Measurements from ENCODE around the gene NEURL1B.

Gene NEURL1B

DNA sequence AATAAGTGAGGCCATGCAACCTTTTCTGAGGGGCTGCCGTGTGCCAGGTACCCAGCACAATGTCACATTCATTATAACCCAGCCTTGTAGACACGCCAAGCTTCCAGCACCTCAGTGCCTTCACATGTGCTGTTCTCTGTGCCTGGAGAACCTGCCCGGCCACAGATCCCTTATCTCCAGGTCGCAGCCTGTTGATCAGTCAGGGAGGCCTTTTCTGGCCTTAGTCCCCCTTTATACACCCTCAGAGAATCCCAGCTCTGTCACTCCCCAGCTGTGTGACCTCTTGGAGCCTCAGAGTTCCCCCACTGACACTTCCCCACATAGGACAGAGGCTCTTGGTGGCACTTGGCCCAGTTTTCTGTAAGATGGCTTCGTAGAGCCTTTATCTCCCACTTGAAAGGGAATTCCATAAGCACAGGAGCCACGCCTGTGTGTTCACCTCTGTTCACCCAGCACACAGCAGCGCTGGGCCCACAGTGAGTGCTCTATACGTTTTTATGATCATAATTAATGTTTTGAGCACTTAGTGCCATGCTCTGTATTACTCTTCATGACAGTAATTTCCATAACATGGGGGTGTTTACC, 38.7 kb downstream of the NEURL1B start:
- ATAC-seq (replicated peaks), result no peak
- peaks cover 0 to 5% of the 10 kb centered on the region in 2 donors for H3K36me3 Mint-ChIP-seq
- H3K27ac Mint-ChIP-seq, result no peak overlapping the region
- no peak for DNase-seq
- peaks cover 5 to 8% of the 10 kb centered on the region in 2 donors for H3K9me3 Mint-ChIP-seq
- no peak overlapping the region for H3K4me3 Mint-ChIP-seq
- peaks cover 7 to 21% of the 10 kb centered on the region in 2 donors for H3K4me1 Mint-ChIP-seq
- H3K27me3 Mint-ChIP-seq, result peaks cover 6% of the 10 kb centered on the region in 2 donors

DNA sequence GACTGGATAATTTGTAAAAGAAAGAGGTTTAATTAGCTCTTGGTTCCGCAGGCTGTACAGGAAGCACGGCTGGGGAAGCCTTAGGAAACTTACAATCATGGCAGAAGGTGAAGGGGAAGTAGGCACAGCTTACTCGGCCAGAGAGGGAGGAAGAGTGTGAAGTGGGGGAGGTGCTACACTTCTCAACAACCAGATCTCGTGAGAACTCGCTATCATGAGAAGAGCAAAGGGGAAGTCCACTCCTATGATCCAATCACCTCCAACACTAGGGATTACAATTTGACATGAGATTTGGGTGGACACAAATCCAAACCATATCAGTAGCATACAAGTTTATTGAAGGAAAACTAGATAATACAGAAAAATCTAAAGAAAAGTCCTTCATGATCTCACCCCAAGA, 39.9 kb downstream of the NEURL1B start:
- H3K4me3 Mint-ChIP-seq, result no peak overlapping the region
- H3K4me1 Mint-ChIP-seq, result peaks cover 7 to 21% of the 10 kb centered on the region in 2 donors
- peaks cover 6% of the 10 kb centered on the region in 2 donors for H3K27me3 Mint-ChIP-seq
- ATAC-seq (replicated peaks) (peak; percentile 38 to 54), DNase-seq (no peak)
- peaks cover 5 to 8% of the 10 kb centered on the region in 2 donors for H3K9me3 Mint-ChIP-seq
- H3K27ac Mint-ChIP-seq, result no peak overlapping the region
- H3K36me3 Mint-ChIP-seq, result peaks cover 0 to 5% of the 10 kb centered on the region in 2 donors

DNA sequence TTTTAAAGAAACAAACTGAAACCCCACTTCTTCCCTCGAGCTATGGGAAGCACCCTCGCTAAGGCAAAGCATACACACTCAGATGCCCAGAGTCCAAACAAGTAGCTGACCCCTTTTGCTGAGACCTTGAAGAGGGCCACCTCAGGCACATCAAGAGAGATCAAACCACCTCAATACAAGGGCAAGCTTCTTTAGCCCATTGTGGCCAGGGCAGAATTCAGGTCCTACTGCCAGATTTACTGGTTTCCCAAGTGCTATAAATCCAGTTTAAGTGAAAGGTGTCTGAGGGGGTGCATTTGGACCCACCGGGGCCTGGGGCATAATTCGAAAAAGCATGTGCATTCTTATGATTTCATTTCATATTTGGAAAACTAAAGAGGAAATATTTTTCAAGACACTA, 40.4 kb downstream of the NEURL1B start:
- no peak for DNase-seq
- H3K4me1 Mint-ChIP-seq, result peaks cover 7 to 21% of the 10 kb centered on the region in 2 donors
- no peak overlapping the region for H3K4me3 Mint-ChIP-seq
- H3K27ac Mint-ChIP-seq, result no peak overlapping the region
- H3K27me3 Mint-ChIP-seq, result peaks cover 6% of the 10 kb centered on the region in 2 donors
- peaks cover 5 to 8% of the 10 kb centered on the region in 2 donors for H3K9me3 Mint-ChIP-seq
- H3K36me3 Mint-ChIP-seq, result peaks cover 0 to 5% of the 10 kb centered on the region in 2 donors
- no peak for ATAC-seq (replicated peaks)

GRCh38 chr5:172683264-172683644, 42.2 kb downstream of the NEURL1B start:
- Mint-ChIP-seq H3K36me3 (peaks cover 0 to 5% of the 10 kb centered on the region in 2 donors), H3K27ac (peak overlapping the region; percentile 11), H3K27me3 (peaks cover 6% of the 10 kb centered on the region in 2 donors), H3K4me3 (peak overlapping the region; percentile 9 to 57), H3K4me1 (peaks cover 13 to 31% of the 10 kb centered on the region in 2 donors), H3K9me3 (peaks cover 5 to 8% of the 10 kb centered on the region in 2 donors)
- DNase-seq, result no peak
- no peak for ATAC-seq (replicated peaks)

DNA sequence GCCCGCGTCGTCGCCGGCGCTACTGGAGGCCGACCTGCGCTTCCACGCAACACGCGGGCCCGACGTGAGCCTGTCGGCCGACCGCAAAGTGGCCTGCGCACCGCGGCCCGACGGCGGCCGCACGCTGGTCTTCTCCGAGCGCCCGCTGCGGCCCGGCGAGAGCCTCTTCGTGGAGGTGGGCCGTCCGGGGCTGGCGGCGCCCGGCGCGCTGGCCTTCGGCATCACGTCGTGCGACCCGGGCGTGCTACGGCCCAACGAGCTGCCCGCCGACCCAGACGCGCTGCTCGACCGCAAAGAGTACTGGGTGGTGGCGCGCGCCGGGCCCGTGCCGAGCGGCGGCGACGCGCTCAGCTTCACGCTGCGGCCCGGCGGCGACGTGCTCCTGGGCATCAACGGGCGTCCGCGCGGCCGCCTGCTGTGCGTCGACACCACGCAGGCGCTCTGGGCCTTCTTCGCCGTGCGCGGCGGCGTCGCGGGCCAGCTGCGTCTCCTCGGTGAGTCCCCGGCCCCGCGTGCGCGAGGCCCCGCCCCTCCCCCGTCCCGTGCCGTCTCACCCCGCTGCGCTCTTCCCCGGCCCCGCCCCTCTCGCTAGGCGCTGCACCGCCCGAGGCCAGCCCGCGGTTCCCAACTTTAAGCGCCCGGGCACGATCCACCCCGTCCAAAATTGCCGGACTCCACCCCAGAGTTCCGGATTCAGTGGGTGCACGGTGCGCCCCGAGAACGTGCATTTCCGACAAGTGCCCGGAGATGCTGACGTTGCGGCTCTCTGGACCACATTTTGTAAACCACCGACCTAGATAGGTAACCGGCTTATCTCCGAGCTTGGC, 42.8 kb downstream of the NEURL1B start:
- Mint-ChIP-seq H3K4me1 (peaks cover 18 to 37% of the 10 kb centered on the region in 2 donors), H3K36me3 (peaks cover 0 to 5% of the 10 kb centered on the region in 2 donors), H3K9me3 (peaks cover 5% of the 10 kb centered on the region in 2 donors), H3K27me3 (peaks cover 6% of the 10 kb centered on the region in 2 donors), H3K27ac (peak overlapping the region; percentile 77), H3K4me3 (peak overlapping the region; percentile 77 to 79)
- DNase-seq, result peak; percentile 39
- ATAC-seq (replicated peaks), result peak; percentile 61

GRCh38 chr5:172685091-172685490, 44.0 kb downstream of the NEURL1B start:
- no peak for DNase-seq
- Mint-ChIP-seq H3K36me3 (peaks cover 0 to 5% of the 10 kb centered on the region in 2 donors), H3K9me3 (peaks cover 5% of the 10 kb centered on the region in 2 donors), H3K27me3 (peaks cover 6% of the 10 kb centered on the region in 2 donors), H3K27ac (no peak overlapping the region), H3K4me1 (peaks cover 22 to 49% of the 10 kb centered on the region in 2 donors), H3K4me3 (no peak overlapping the region)
- no peak for ATAC-seq (replicated peaks)

DNA sequence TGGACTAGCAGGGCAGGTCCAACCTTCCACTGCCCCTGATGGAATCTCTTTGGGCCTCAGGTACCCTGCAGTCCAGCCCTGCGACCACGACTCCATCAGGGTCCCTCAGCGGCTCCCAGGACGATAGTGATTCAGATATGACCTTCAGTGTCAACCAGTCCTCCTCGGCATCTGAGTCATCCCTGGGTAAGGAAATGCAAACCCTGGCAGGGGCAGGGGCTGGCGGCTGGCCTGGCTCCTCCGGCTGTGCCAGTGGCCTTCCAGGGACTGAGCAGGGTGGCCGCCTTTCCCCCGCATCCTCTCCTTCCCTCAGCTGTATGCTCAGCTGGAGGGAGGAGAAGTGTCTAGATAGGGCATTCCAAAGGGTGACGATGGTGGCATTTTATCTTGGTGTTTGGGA, 45.0 kb downstream of the NEURL1B start:
- Mint-ChIP-seq H3K4me3 (no peak overlapping the region), H3K9me3 (peaks cover 3 to 5% of the 10 kb centered on the region in 2 donors), H3K4me1 (peaks cover 22 to 47% of the 10 kb centered on the region in 2 donors), H3K27me3 (peaks cover 6% of the 10 kb centered on the region in 2 donors), H3K27ac (no peak overlapping the region), H3K36me3 (peaks cover 0 to 5% of the 10 kb centered on the region in 2 donors)
- no peak for ATAC-seq (replicated peaks)
- DNase-seq, result no peak

DNA sequence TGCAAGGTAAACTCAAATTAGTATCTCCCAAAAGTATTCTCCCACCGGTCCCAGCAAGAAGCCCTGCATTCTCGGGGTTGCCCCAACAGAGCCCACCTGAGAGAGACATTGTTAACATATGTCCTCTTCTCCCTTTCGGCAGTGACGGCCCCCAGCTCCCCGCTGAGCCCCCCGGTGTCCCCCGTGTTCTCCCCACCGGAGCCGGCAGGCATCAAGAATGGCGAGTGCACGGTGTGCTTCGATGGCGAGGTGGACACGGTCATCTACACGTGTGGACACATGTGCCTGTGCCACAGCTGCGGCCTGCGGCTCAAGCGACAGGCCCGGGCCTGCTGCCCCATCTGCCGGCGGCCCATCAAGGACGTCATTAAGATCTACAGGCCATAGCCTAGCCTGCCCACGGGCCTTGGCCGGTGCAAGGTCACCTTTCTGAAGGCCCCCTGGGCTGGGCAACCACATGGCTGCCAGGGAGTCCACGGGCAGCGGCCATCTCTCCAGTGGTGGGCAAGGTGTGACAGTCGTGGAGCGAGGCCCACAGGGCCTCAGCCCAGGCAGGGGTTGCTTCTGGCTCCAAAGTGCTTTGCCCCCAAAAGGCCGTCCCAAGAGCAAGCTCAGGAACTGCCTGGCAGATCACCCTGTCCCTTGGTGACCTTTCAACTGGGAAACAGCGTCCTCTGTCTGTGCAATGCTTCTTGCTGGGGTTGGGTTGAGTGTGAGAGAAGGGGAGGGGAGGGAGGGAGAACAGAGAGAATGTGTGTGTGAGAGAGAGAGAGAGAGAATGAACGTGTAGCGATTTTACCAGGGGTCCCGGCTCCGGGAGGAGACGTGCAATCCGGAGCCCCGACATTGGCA, 45.7 kb downstream of the NEURL1B start:
- peaks cover 0 to 5% of the 10 kb centered on the region in 2 donors for H3K9me3 Mint-ChIP-seq

GRCh38 chr5:172687940-172688339, 46.9 kb downstream of the NEURL1B start:
- Mint-ChIP-seq H3K4me3 (peak overlapping the region in 1 of 2 donors; percentile 1), H3K9me3 (peaks cover 0 to 1% of the 10 kb centered on the region in 2 donors), H3K4me1 (peaks cover 22 to 40% of the 10 kb centered on the region in 2 donors), H3K27ac (peak overlapping the region; percentile 7), H3K36me3 (peaks cover 0 to 1% of the 10 kb centered on the region in 2 donors), H3K27me3 (peaks cover 1 to 2% of the 10 kb centered on the region in 2 donors)
- ATAC-seq (replicated peaks) (peak; percentile 65 to 67), DNase-seq (no peak)

More for the DNA sequence above, 45.7 kb downstream of the NEURL1B start:
- ATAC-seq (replicated peaks) (no peak), DNase-seq (no peak)
- Mint-ChIP-seq H3K27ac (no peak overlapping the region), H3K4me3 (no peak overlapping the region), H3K27me3 (peaks cover 6% of the 10 kb centered on the region in 2 donors), H3K36me3 (peaks cover 0 to 5% of the 10 kb centered on the region in 2 donors), H3K4me1 (peaks cover 22 to 43% of the 10 kb centered on the region in 2 donors)

DNA sequence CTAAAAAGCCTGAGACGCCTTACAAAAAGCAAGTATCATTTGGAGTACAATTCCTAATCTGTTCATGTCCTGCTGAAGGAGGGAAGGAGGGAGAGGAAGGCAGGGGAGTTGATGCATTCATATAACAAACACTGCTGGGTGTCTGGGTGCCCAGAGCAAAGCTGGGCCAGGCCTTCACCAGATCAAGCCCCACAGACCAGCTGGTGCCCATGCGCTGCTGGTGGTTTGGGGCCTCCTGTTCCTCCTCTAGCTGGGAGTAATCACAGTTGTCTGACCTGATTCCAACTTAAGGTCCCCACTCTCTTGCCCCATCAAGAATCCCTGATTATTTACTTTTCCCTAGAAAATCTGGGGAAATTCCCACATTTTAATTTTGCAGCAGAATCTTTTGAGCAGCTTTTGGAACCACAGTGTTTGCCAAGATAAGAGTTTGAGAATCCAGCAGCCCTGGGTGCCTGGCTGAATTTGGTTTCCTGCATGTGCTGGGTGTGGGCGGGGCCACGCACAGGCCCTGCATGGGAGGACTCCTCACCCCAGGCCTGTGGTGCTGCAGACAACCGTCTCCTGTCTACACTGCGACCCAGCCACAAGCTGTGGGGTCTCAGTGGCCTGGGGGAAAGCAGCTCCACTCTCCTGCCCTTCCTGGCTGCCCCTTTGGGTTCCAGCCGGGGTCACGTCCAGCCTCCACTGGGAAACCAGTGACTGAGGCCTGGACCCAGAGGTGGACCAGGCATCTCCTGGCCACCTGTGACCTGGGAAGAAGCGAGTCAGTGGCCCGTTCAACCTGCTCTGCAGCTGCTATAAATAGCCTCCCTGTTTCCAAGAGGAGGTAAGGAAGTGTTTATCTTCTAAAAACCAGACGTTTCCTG, 47.5 kb downstream of the NEURL1B start:
- peaks cover 22 to 38% of the 10 kb centered on the region in 2 donors for H3K4me1 Mint-ChIP-seq
- H3K9me3 Mint-ChIP-seq, result no peaks in the 10 kb centered on the region
- peak overlapping the region in 1 of 2 donors; percentile 1 for H3K4me3 Mint-ChIP-seq
- peak overlapping the region; percentile 59 for H3K27ac Mint-ChIP-seq
- H3K27me3 Mint-ChIP-seq, result no peaks in the 10 kb centered on the region
- ATAC-seq (replicated peaks) (peak; percentile 64), DNase-seq (no peak)
- H3K36me3 Mint-ChIP-seq, result no peaks in the 10 kb centered on the region

- DNase-seq (no peak), ATAC-seq (replicated peaks) (no peak)
- Mint-ChIP-seq H3K4me1 (peaks cover 22 to 36% of the 10 kb centered on the region in 2 donors), H3K27ac (peak overlapping the region; percentile 59), H3K9me3 (no peaks in the 10 kb centered on the region), H3K27me3 (no peaks in the 10 kb centered on the region), H3K4me3 (no peak overlapping the region), H3K36me3 (no peaks in the 10 kb centered on the region)
Measured at GRCh38 chr5:172689218-172689572, 48.1 kb downstream of the NEURL1B start.

DNA sequence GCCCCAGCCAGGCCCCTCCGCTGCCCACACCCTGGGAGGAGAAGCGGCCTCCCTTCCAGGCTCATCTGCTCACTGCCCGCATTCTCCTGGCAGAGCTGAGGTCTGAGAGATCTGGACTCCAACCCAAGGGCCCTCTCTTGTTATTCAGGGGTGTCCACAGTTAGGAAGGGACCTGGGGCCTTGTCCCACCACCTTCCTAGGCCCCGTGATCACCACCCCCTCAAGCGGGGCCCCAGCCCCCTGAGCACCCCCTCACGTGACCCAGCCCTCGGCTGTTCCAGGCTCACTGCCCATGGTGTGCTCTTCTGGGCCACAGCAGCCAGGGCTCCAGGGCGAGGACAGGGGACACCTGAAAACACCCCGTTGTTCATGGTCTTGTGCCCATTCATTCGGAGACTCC, 48.7 kb downstream of the NEURL1B start:
- Mint-ChIP-seq H3K27me3 (no peaks in the 10 kb centered on the region), H3K9me3 (no peaks in the 10 kb centered on the region), H3K4me1 (peaks cover 21 to 32% of the 10 kb centered on the region in 2 donors), H3K4me3 (no peak overlapping the region), H3K27ac (peak overlapping the region; percentile 31), H3K36me3 (no peaks in the 10 kb centered on the region)
- ATAC-seq (replicated peaks), result no peak
- DNase-seq, result no peak

GRCh38 chr5:172690258-172691075, 49.4 kb downstream of the NEURL1B start:
- H3K27ac Mint-ChIP-seq, result no peak overlapping the region
- peaks cover 21 to 32% of the 10 kb centered on the region in 2 donors for H3K4me1 Mint-ChIP-seq
- H3K4me3 Mint-ChIP-seq, result no peak overlapping the region
- ATAC-seq (replicated peaks) (peak in 1 of 2 donors; percentile 45), DNase-seq (no peak)
- H3K27me3 Mint-ChIP-seq, result no peaks in the 10 kb centered on the region
- H3K9me3 Mint-ChIP-seq, result no peaks in the 10 kb centered on the region
- H3K36me3 Mint-ChIP-seq, result no peaks in the 10 kb centered on the region
